ENCODE measurements around the gene HECW1. TPM values are rescaled to one million over a fixed set of nuclear protein-coding genes. Genes with fewer than 3 reads are reported as not detected.
A peak's percentile ranks its signal among the peaks of the same experiment; 100 is the strongest.
"Not testable (repeated sequence)": the region's sequence is repeated elsewhere in the genome, so short reads cannot be mapped to it uniquely, and the experiment has no call there.

The HECW1 gene
- total RNA-seq, 1 donor from 2014 or later, result not detected

DNA sequence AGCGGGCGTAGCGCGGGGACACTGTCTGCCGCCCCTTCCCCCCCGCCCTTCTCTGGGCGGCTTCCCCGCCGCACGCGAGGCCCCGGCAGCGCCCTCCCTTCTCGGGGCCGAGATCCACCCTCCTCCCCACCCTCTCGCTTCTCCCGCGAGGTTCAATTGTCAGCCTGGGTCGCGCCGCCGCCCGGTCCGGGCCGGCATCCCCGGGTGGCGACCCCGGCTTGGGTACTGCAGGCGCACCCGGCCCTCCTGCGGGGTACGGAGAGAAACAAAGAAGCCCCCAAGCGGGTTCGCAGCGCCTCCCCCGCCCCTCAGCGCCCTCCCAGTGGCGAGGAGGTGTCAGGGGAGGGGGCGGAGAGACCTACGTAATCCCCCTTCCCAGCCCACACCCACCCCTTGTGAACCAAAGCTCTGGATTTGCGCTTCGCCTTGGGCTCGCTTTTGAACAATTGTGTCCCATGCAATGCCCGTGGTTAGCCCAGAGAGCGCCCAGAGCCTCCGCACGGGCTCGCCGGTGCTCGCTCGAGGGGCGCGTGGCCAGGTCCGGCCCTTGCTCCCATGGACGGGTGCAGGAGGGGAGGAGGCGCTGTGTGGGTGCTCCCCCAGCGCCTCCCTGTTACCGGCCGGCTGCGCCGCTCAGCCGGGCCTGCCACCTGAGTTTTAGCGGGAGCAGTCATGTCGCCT, 634 bp downstream of the HECW1 start:
- DNase-seq, result peak; percentile 28

DNA sequence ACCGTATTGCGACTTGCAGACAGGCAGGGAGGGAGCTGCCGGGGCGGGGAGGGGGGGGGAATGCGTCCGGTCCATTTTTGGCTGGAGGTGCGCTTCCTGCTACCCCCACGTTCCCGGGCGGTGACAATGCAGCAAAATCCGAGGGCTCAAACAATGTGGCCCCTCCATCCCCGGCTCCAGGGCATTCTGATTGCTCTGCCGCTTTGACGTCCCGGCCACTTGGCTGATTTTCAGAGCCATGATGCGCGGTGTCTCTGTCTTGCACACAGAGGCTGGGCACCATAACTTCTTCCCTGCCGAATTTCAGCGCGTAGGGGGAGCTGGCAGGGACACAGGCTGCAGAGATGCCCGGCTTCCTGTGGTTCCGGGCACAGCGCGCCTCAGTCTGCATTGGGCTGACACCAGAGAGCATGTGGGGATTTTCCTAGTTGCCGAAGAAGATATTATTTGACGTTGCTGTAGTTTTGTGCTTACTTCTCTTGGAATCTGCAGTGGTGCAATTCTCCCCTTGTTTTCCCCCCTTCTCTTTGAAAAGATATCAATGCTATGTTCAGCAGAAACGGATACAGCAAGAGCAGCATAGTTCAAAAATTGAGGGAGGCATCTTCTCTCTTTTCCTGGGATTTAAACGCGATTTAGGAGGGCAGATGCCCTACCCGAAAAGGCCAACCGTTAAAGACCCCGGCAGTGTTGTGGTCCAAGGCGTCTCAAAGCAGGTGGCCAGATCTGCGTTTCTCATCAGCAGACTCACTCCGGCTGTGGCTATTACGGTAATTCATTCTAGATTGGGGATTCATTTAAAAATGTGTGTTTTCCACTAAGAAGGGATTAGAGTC, 1.4 kb downstream of the HECW1 start:
- no peak for DNase-seq

DNA sequence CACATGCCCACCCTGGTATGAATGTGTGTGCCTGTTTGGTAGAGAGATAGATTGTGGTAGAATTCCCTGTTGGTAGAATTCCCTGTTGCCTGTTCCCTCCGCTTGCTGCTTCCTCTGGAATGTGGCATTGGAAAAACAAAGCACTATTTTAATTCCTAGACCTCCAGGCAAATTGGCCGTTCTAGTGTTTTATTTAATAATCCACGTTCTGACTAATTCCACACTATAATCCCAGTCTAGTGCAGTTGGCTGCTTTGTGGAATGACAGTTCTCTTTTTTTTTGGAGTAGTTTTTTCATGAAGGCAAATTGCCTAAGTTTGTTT, 2.0 kb downstream of the HECW1 start:
- DNase-seq, result no peak

GRCh38 chr7:43116451-43116850, 4.0 kb downstream of the HECW1 start:
- no peak for DNase-seq

- DNase-seq, result no peak
These were observed 4.6 kb downstream of the HECW1 start for GRCh38 chr7:43117095-43117494.

DNA sequence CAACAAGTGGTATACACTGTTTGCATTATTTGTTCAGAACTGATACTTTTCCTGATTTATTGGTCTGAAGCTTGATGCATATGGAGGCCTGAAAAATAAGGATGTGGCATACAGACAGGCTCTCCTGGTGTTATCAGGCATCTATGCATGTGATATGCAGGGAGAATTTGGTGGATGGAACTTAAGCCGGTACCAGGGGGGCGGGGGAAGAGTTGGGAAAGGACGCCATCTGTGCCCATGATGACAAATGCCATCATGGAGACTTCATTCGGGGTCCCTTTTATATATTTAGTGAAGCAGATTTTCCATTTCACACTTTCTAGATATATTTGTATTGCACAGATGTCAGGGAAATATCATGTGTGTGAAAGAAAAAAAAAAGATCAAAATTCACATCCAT, 5.4 kb downstream of the HECW1 start:
- DNase-seq, result no peak

DNA sequence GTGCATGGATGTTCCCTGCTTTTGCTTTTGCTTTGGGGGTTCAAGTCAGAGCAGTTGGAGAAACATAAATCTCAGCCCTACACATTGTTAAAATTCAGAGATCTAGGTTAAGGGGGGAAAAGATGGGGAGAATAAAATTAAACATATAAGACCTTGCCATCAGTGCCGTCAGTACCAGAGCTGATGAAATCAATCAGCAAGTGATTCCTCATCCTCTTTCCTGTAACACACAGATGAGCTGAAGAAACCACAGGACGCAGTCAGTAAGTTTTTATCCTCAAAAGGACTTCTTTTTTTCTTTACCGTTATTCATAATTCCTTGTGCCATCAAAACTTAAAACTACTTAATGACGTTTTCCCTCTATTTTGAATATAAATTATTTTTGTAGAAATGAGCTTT, 5.9 kb downstream of the HECW1 start:
- no peak for DNase-seq

DNA sequence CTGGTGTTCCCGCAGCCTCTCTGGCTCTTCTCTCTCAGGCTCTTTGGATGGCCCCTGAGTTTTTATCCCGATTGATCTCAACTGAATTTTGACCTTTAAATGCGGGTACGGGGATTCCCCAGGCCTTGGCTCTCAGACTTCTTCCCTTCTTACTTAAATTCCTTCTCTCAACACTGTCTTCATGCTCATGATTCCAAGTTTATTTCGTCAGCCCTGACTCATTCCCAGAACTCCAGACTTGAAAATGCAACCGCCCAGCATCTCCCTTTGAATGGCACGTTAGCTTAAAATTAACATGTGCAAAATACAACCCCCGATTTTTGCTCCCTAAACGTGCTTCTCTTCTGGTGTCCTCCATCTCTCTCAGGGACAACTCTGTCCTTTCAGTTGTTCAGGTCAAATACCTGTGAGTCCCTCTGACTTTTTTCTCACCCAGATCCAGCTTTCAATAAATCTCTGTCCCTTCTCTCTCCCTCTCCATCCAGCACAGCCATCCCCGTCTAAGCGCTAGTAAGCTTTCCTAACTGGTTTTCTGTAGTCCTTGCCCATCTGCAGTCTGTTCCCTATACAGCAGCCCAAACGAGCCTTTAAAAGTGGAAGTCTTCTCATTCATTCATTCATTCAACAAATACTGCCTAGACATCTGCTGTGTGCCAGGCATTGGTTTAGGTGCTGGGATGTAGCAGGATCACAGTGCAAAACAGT, 7.1 kb downstream of the HECW1 start:
- no peak for DNase-seq

GRCh38 chr7:43121973-43122372, 9.5 kb downstream of the HECW1 start:
- DNase-seq, result no peak

DNA sequence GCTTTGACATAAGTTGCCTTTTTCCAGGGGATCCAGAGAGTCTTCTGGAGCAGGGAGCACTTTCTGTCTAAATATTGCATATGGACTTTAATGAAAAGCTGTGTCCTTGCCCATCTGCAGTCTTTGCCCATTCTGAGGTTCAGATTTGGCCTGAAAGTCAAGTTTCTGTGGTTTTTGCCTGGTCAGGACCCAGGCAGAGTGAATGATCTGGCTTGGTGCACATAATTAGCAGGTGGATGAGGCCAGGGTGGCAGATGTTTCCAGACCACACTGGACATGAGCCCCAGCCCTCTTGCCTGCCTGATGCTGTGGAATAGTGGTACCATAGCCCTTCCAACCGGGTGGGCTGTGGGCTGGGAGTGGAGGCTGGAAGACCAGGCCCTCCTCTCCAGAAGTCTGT, 11.0 kb downstream of the HECW1 start:
- no peak for DNase-seq

GRCh38 chr7:43124388-43124787, 11.9 kb downstream of the HECW1 start:
- no peak for DNase-seq

DNA sequence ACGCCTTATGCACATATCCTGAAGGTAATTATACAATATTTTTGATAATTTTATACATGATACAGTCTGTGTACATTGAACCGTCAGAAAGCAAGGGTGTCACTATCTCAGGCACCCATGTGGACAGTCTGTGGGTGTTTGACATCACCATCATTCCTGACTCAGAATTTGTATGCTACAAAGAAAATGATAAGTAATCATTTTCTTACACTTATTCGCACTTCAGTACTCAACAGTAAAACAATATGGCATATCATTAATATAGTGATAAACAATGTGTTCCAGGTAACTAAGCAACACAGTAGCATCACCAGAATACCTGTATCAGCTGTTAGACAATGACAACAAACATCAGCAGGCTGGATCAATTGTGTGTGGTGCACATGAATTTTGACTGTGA, 17.9 kb downstream of the HECW1 start:
- DNase-seq, result no peak

GRCh38 chr7:43135129-43135528, 22.7 kb downstream of the HECW1 start:
- DNase-seq, result no peak

GRCh38 chr7:43136064-43136463, 23.6 kb downstream of the HECW1 start:
- no peak for DNase-seq

DNA sequence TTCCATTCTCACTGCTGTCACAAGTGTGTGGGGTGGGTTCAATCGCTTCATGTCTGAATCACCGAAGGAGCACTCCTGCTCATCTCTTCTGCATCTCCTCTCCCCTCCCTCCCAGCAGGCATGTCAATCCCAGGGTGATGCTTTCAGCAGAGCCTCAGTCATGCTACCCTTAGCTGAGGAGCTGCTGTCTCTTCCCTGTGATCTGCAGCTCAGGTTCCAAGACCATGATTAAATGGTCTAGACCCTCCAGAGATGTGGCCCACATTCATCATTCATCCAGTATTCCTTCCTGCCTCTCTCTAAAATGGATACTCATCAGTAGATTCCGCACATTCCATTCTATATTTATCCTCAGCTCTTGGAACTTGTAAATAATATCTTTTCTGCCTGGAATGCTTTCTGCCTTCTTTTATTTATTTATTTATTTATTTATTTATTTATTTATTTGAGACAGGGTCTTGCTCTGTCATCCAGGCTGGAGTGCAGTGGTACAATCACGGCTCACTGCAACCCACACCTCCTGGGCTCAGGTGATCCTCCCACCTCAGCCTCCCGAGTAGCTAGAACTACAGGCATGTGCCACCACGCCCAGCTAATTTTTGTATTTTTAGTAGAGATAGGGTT, 24.8 kb downstream of the HECW1 start:
- not testable (repeated sequence) for DNase-seq

DNA sequence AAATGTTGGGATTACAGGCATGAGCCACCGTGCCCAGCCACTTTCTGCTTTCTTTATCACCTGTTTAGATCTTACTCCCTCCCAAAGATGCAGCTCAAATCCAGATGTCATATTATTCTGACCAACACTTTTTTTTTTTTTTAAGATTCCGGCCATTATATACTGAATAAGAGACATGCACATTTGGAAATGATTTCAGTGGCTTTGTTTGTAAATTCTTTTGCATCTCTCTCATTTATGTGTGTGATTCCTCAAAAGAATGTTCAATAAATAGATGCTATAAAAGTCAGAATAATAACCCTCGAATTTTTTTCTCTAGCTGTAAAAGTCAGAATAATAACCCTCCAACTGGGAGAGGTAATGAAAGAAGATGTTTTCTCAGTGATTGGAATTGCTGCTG, 25.4 kb downstream of the HECW1 start:
- DNase-seq, result no peak

DNA sequence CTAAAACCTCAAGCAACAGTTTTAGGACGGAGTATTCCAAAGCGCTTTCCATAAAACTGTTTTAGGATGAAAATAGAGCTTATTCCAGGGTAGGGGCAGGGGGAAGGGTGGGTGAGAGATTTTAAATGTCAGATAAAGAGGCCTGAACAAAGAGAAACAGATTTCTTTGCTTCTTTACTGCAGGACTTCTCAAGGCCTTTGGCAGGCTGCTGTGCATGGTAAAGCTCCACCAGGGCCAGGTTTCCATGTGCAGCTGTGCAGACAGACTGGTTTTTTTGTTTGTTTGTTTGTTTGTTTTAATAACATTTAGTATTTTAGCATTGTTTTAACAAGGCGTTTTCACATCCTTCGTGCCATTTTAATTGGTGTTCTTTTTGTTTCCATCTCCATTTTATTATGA, 26.3 kb downstream of the HECW1 start:
- no peak for DNase-seq

DNA sequence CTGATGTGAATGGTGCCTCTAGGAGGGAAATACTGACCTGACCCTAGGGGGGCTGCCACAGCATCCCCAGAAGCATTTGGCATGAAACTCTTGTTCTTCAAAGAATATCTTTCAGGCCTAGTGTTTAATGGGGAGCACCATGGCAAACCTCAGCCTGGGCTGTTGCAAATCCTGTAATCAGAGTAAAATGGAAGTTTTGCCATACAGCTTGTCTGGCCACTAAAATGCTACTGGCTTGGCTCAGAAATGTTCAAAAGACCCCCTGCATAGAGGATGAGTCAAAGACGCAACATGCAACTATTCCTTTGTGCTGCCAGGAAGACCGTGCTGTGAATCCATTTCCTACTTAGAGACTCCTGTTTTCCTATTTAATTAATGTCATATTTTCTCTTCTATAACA, 26.7 kb downstream of the HECW1 start:
- DNase-seq, result no peak

- no peak for DNase-seq
These were observed 27.7 kb downstream of the HECW1 start for GRCh38 chr7:43140186-43140585.

- DNase-seq, result no peak
These were observed 28.6 kb downstream of the HECW1 start for GRCh38 chr7:43141091-43141490.

DNA sequence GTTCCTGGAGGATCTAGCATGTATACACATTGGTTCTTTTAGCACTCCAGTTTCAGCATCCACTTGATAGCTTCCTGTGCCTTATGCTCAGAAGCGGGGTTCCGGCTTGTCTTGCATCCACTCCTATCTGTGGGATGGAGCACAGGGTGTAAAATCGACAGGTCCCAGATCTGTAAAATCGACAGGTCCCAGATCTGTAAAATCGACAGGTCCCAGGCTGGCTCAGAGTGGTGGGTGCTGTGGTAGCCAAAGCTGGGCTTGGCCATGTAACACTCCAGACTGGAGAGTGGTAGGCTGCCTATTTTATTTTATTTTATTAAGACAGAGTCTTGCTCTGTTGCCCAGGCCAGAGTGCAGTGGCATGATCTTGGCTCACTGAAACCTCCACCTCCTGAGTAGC, 30.3 kb downstream of the HECW1 start:
- DNase-seq, result no peak

DNA sequence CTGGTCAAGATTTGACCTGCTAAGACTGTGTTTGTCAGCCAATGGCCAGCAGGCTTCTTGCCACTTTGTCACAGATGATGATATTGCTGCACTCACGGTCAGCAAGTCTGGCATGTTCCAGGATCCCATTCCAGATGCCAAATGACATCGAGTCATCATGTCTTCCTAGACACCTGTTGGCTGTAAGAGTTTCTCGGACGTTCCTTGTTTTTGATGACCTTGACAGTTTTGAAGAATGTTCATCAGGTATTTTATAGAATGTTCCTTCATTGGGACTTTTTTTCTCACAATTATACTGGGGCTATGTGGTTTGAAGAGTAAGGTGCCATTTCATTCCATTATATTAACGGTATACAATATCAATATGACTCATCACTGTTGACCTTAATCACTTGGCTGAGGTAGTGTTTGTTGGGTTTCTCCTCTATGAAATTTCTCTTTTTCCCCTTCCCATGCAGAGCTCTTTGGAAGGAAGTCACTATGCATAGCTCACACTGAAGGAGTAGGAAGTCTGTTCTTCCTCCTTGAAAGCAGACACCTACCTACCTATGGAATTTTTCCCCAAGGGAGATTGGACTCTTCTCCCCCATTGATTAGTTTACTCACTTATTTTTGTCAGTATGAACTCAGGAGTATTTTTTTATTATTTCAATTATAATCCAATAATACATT, 31.6 kb downstream of the HECW1 start:
- no peak for DNase-seq
